ENCODE measurements around the gene UVSSA.
"Not testable (repeated sequence)": the region's sequence is repeated elsewhere in the genome, so short reads cannot be mapped to it uniquely, and the experiment has no call there.

UVSSA gene

DNA sequence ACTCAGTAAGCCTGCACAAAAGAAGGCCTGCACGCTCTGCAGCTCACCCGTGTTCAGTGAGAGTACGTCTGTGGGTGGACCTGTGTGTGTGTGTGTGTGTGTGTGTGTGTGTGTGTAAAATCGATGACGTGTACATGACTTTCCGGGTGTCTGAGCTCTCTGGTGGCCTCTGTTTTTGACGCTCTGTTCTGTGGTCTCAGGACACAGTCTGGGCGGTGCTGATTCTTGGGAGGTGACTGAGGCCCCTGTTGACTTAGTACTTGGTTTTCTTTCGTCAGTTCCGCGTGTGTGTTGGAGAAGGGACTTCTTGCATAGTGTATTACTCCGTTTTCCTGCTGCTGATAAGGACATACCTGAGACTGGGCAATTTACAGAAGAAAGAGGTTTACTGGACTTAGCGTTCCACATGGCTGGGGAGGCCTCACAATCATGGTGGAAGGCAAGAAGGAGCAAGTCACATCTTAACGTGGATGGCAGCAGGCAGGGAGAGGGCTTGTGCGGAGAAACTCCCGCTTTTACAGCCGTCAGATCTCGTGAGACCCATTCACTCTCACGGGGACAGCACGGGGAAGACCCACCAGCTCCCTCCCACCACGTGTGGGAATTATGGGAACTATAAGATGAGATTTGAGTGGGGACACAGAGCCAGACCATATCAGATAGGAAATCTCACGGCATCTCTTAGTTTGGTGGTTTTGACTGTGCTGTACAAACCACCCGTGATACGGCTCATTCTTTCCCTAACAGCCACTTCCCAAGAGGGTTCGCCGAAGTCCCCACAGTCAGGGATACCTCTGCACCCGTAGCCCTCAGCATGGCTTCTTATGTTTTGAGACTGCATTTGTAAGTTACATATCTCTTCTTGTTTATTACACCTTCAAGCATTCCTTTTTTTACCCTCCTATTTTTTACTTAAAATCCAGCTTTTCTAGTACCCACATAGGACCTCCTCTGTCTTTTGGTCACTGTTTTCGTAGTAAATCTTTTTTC is 24.5 kb downstream of the UVSSA start:
- Histone ChIP-seq H3K79me2 (ENCODE audit: insufficient read depth, low read depth) (no peaks in the 10 kb centered on the region), H4K20me1 (ENCODE audit: insufficient read depth) (no peaks in the 10 kb centered on the region), H3K4me2 (no peak overlapping the region), H2AFZ (ENCODE audit: low read depth) (no peak overlapping the region), H3K27ac (no peak overlapping the region), H3K4me1 (ENCODE audit: low read depth, poor library complexity, severe bottlenecking) (no peaks in the 10 kb centered on the region), H3K36me3 (ENCODE audit: insufficient read depth) (no peaks in the 10 kb centered on the region), H3K4me3 (IDR thresholded peaks at IDR 0.05; ENCODE audit: insufficient read depth, low read depth, low read length) (no peak overlapping the region), H3K9ac (no peak overlapping the region), H3K27me3 (ENCODE audit: insufficient read depth, low read depth) (no peaks in the 10 kb centered on the region)
- TF ChIP-seq, protein P1, sequence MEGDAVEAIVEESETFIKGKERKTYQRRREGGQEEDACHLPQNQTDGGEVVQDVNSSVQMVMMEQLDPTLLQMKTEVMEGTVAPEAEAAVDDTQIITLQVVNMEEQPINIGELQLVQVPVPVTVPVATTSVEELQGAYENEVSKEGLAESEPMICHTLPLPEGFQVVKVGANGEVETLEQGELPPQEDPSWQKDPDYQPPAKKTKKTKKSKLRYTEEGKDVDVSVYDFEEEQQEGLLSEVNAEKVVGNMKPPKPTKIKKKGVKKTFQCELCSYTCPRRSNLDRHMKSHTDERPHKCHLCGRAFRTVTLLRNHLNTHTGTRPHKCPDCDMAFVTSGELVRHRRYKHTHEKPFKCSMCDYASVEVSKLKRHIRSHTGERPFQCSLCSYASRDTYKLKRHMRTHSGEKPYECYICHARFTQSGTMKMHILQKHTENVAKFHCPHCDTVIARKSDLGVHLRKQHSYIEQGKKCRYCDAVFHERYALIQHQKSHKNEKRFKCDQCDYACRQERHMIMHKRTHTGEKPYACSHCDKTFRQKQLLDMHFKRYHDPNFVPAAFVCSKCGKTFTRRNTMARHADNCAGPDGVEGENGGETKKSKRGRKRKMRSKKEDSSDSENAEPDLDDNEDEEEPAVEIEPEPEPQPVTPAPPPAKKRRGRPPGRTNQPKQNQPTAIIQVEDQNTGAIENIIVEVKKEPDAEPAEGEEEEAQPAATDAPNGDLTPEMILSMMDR (conservative IDR thresholded peaks at IDR 0.05; ENCODE audit: low read depth, low read length) = no peak

DNA sequence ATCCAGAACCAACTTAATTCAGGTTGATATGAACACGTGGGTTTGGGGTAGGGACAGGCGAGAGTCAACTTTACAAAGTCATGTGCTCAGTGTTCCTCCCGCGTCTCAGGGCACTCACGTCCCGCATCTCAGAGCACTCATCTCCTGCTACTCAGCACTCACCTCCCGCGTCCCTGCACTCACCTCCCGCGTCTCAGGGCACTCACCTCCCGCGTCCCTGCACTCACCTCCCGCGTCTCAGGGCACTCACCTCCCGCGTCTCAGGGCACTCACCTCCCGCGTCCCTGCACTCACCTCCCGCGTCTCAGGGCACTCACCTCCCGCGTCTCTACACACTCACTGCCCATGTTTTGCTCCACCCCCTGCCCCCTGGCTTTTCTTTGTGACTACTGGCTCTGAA is 25.6 kb downstream of the UVSSA start:
- H3K4me3 ChIP-seq (IDR thresholded peaks at IDR 0.05; ENCODE audit: insufficient read depth, low read depth, low read length); H3K4me2 ChIP-seq; H3K79me2 ChIP-seq (ENCODE audit: insufficient read depth, low read depth); H3K27me3 ChIP-seq (ENCODE audit: insufficient read depth, low read depth); H3K27ac ChIP-seq; H2AFZ ChIP-seq (ENCODE audit: low read depth); H3K36me3 ChIP-seq (ENCODE audit: insufficient read depth); H4K20me1 ChIP-seq (ENCODE audit: insufficient read depth); H3K9ac ChIP-seq; H3K4me1 ChIP-seq (ENCODE audit: low read depth, poor library complexity, severe bottlenecking): not testable (repeated sequence)

DNA sequence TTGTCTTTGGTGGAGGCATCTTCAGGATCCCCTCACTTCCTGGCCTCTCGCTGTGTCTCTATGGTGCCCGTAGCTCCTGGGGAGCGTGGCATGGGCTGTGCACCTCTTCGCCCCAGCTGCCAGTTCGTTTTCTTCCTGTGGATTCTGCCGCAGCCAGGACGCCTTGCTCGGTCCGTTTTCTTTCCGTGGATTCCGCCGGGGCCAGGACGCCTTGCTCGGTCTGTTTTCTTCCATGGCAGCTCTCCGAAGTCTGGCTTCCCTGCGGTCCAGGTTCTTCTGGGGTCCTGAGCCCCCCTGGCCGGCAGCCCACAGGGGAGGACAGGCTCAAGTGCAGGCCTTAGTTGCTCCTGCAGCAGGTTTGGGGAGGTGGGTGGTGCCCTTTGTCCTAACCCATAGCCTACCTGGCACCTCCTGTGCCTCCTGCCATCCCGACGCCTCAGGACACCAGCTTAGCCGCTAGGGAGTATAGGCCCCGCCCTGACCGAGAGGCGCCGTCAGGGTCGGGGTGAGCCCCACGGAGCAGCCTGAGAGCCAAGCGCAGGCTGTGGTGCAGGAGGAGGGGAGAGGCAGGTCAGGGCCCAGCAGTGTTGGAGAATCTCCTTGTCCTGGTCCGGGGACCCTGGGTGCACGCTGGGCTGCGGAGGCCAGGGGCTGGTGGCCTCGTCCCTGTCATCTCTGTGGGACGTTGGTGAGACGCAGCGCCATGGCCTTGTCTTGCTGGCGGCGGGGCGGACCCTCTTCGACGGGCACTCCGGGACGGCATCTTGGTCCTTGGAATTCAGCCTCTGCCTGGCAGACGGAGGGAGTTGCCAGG is 27.1 kb downstream of the UVSSA start:
- Histone ChIP-seq H3K4me3 (IDR thresholded peaks at IDR 0.05; ENCODE audit: insufficient read depth, low read depth, low read length) (no peak overlapping the region), H3K4me1 (ENCODE audit: low read depth, poor library complexity, severe bottlenecking) (no peaks in the 10 kb centered on the region), H4K20me1 (ENCODE audit: insufficient read depth) (no peaks in the 10 kb centered on the region), H3K4me2 (no peak overlapping the region), H3K36me3 (ENCODE audit: insufficient read depth) (no peaks in the 10 kb centered on the region), H3K79me2 (ENCODE audit: insufficient read depth, low read depth) (no peaks in the 10 kb centered on the region), H2AFZ (ENCODE audit: low read depth) (no peak overlapping the region), H3K27ac (no peak overlapping the region), H3K9ac (no peak overlapping the region), H3K27me3 (ENCODE audit: insufficient read depth, low read depth) (no peaks in the 10 kb centered on the region)
- TF ChIP-seq, protein P1 (conservative IDR thresholded peaks at IDR 0.05; ENCODE audit: low read depth, low read length) = no peak

DNA sequence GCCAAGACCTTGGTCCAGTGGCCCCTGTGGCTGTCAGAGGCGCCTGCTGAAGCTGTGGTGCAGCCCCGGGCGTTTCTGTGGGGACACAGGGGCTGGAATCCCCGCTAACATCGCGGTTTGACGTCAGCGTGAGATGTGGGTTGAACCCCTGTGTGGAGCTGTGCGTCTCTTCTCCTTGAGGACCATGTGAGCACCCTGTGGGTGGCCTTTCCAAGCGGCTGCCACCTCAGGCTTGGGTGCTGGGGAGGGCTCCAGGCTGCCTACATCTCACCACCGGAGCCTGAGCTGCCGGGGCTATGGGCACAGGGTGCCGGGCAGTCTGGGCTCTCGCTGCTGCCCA is 27.7 kb downstream of the UVSSA start:
- H3K4me3 ChIP-seq (IDR thresholded peaks at IDR 0.05; ENCODE audit: insufficient read depth, low read depth, low read length) = no peak overlapping the region
- H3K4me2 ChIP-seq = no peak overlapping the region
- H3K9ac ChIP-seq = no peak overlapping the region
- no peaks in the 10 kb centered on the region for H4K20me1 ChIP-seq (ENCODE audit: insufficient read depth)
- H3K4me1 ChIP-seq (ENCODE audit: low read depth, poor library complexity, severe bottlenecking) = no peaks in the 10 kb centered on the region
- H3K27ac ChIP-seq = no peak overlapping the region
- H3K27me3 ChIP-seq (ENCODE audit: insufficient read depth, low read depth) = no peaks in the 10 kb centered on the region
- H3K36me3 ChIP-seq (ENCODE audit: insufficient read depth) = no peaks in the 10 kb centered on the region
- H3K79me2 ChIP-seq (ENCODE audit: insufficient read depth, low read depth) = no peaks in the 10 kb centered on the region
- no peak overlapping the region for H2AFZ ChIP-seq (ENCODE audit: low read depth)
- TF ChIP-seq, protein P1 (conservative IDR thresholded peaks at IDR 0.05; ENCODE audit: low read depth, low read length) = no peak

Data from KMS-11 (cell line).